GM15510 (cell line): ENCODE data around the gene LYRM1.
A peak's percentile ranks its signal among the peaks of the same experiment; 100 is the strongest.

Experiments
- POLR2A ChIP-seq: IDR thresholded peaks from 3 replicates; pipeline ENCODE4 v1.6.1; 2011; ENCODE audit warnings: borderline replicate concordance; ENCODE audit not compliant: insufficient read length; ENCODE audit errors: extremely low read depth

LYRM1 gene

DNA sequence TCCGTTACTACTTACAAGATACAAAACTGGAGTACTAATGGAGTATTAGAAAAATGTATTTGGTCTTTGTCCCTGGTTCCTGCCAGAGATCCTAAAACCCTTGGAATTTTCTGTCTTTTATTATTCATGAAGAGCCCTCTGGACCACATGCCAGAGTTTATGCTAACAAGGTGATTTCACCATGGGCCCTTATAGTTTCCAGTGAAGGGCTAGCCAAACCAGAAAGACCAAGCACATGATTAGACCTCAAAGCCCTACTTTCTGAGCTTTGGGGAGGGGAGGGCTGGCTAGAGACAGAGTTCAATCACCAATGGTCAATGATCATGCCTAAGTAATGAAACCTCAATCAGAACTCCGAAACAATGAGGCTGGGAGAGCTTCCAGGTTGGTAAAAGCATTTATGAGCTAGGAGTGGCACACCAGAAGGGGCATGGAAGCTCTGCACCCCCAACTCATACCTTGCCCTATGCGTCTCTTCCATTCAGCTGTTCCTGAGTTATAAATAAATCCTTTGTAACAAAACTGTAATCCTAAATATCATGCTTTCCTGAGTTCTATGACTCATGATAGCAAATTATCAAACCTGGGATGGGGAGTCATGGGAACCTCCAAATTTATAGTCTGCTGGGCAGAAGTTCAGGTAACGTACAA lies 10.8 kb upstream of the LYRM1 start:
- no peak for TF ChIP-seq POLR2A

DNA sequence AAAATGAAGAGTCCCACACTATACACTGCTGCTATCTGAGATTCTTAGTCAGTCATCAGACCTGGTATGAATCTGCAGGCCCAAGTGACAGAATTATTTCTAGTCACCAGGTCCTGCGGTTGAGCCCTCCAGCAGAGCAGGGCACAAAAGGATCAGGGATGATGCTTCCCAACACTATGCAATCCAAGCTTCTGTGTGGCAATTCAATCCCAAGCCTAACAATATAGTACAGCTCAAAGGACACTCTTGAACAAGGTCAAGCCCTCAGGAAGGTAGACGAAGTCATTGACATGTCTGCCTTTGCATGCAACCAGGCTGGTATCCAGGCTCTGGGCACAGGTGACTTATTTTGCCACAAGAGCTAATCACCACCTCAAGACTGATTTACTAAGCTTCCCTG lies 6.2 kb upstream of the LYRM1 start:
- TF ChIP-seq POLR2A: no peak

DNA sequence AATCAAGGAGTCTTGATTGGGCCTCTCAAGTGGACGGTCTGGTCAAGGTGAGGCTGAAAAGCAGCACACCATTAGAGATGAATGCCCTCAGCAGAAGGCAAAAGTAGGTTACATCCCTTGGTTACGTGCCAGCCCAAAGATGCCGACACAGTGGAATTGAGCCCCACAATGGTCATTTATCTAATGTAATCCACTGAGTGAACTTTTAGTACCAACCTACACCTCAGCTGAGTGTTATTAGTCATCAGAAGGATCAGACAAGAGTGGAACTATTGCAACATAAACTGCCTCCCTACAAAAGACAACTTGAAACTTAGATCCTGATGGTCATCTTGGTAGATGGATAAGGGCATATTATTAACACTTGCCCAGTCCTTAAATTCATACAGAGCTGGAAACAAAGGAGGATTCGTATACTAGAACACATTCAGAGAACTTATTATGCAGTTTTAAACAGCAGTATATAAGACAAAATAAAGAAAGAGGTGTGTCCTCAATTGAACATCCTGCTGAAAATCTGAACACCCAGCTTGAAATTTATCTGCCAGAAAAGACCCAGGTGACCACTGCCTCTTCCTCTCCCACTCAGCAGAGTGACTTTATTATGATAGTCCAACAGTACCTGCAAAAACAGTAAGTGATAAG lies 3.2 kb upstream of the LYRM1 start:
- no peak for TF ChIP-seq POLR2A

DNA sequence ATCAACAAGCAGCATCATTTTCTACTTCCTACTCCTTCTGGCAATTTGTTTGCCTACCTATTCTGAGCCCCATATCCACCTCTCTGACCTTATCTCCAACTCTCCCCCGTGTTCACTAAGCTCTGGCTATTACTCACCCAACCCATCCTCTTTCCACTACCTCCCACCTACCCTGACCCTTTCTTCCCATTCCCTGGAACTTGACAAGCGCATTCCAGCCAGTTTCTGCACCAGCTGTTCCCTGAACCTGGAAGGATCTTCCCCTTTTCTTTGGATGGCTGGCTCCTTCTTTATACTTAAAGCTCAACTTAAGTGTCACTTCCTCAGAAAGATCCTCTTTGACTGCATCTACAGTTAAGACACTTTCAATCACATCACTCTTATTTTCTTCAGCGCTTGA lies 2.6 kb upstream of the LYRM1 start:
- TF ChIP-seq POLR2A: no peak

DNA sequence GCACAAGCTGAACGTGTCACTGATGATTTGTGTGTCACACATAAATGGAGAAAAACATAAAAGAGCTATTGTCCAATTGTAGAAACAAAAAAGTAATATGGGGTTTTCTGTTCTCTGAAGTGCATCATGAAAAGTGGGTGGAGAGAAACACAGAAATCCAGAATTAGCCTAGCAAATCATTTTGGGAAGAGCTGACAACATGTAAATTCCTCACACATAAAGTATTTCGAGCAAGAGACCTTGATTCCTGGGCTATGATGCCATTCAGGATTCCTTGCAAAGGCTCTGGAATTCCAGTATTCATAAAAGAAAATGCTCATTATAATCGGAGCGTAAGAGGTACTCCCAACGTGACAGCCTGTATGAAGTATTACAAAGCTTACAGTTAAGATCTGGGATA lies 1.5 kb upstream of the LYRM1 start:
- no peak for TF ChIP-seq POLR2A

DNA sequence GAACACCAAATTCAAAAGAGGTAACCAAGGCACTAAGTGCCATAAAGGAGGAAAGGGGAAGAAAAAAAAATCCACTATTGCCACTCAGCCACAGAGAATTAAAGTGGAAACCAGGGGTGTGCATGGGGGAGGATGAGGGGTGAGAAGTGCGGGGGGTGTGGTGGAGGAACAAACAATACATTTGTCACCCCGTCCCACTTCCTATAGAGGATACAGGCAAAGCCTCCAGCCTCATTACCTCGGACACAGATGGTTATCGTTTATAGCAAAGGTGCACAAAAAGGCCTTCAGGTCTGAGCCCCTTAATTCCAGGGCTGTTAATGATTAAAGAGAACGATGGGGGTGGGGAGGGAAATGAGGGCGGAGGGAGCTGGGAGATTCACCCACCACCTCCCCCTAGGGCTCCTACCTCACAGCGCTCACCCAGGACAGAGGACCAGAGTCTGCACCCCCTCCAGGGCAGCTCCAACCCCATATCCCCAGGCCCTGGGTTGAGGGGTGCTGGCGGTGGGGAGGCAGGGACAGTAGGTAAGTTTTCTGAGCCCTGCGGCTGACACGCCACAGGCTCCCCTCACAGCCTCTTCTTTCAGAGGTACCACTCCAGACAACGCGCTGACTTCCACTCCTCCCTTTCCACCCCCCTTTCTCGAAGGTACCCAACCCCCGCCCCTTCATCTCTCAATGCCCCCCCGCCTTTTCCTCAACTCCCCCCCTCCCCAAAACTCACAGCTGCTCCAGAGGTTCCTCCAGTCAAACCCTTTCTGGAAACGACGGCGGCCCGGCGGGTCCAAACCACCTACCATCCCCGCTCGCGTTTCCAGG lies 883 bp upstream of the LYRM1 start:
- no peak for TF ChIP-seq POLR2A

DNA sequence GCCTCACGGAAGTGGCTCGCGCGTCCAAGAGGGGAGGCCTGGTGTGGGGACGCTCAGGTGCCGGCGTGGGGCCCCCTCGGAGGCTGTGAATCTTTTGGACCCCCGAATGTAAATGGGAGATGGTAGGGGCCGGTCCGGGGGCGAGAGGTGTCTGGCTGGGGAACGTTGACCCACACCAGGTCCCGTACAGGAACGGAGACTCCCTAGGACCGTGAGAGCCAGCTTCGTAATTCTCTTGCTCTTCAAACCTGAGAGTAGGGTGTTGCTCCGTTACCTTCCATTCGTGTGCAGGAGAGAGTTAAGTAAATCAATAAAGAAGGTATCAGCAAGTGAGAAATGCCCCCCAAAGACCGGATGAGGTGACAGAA lies 481 bp downstream of the LYRM1 start:
- peak; percentile 8 for TF ChIP-seq POLR2A

DNA sequence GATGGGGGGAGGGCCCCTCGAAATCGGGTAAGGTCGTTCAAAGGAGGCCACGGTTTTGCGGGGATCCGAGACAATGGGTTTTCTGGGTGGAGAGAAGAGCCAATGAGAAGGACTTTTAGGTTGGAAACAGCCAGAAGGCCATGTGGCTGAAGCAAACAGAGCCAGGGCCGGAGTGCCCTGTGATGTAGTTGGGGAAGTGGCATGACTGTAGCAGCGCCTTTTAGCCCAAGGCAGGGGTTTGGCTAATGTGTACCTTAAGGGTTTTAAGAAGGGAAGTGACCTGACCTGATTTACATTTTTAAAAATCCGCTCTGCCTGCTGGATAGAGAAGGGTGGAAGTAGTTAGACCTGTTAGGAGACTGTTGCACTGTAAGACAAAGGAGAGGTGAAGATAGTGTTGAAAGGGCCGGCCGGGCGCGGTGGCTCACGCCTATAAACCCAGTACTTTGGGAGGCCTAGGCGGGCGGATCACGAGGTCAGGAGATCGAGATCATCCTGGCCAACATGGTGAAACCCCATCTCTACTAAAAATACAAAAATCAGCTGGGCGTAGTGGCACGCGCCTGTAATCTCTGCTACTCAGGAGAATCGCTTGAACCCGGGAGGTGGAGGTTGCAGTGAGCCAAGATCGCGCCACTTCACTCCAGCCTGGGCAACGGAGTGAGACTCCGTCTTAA lies 1.0 kb downstream of the LYRM1 start:
- no peak for TF ChIP-seq POLR2A

DNA sequence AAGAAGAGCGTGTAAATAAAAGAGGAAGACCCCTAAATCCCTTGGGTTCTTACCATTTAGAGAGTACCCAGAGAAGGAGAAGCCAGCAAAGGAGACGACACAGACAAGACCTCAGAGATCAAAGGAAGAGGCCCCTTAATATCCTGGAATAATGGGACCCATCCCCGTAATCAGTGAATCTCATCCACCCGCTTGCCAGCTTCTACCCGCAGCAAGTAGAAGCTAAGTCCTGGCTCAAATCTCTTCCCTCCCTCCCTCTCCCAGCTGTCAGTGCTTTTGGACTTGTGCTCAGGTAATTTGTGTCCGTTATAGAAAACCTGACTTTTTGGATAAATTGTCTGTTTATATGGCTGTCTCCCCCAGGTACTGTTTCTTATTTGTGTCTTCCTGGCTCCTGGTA lies 1.9 kb downstream of the LYRM1 start:
- TF ChIP-seq POLR2A: no peak

DNA sequence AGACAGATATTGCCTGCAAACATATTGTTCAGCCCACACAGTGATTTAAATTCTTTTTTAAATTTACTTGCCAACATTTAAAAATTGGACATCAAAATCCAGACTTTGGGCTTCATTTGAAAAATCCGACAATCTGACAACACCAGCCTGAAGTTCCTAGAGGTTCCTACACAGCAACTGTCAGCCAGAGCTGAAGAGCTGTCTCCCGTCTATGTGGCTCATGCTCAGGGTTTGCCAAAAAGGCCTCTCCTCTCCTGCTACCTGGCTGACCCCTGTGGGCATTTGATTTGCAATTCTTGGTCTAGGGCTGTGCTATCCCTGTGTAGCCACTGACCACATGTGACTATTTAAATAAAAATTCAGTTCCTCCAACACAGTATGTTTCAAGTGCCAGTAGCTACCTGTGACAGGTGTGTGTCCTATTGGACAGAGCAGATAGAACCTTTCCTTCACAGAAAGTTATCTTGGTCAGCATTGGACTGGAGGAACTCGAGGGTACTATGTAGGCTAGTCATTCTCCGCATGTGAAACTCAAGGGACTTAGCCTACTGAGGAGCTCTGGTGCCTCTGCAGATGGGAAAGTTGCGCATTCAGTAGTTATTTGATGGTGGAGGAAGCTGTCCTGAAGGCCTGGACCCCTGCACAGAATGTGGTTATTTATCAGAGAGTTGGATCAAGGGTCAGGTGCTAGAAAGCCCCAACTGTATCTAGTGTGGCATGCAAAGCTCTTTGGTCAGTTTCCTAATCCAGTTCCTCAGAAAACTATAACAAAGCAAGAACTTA lies 2.7 kb downstream of the LYRM1 start:
- TF ChIP-seq POLR2A: no peak

DNA sequence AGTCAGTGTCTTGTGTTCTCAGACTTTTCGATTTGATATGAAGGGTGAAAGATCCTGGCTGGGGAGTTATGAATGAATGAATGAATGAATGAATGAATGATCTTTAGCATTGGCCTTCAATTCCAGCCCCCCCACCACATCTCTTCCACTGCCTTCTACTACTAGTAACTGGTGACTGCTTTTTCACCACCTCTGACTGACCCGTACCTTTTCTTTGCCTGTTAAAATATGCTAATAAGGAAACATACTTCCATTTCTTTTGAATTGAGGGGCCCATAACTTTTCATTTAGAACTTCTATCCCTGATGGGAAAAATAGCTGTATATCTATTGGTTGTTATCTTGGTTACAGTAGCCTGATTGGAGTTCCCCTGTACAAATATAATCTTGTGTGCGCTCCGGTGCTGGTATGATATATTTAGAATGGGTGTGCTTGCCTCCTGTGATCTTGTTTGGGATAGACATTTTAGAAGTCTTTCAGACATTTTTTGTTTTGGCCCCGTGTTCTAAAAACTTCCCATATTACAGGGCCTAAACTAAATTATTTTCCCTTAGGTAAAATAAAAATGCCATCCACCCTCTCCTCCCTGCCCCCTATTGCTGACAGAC lies 3.4 kb downstream of the LYRM1 start:
- no peak for TF ChIP-seq POLR2A

DNA sequence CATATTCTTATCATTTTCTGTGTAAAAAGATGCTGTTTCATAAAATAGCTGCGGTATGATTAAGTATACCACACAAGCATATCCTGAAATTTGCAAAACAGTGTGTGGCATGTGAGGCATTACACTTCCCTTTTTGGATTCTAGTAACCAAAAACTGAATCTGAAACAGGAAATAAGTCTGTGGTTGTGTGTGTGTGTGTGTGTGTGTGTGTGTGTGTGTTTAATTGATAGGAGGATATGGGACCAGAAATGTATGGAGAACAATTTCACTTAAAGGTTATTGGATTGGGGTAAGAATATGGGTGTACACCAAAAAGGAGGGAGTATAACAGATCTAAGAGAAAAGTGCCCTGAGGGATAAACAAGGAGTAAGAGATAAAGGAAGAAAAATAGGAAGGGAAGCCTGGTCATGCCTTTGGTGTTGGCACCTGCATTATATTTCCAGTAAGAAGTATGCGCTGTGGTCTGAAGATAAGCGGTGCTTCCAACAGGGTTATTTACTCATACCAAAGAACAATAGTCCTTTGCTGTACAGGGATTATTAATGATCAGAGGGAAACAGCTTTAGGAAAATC lies 4.0 kb downstream of the LYRM1 start:
- TF ChIP-seq POLR2A: no peak

DNA sequence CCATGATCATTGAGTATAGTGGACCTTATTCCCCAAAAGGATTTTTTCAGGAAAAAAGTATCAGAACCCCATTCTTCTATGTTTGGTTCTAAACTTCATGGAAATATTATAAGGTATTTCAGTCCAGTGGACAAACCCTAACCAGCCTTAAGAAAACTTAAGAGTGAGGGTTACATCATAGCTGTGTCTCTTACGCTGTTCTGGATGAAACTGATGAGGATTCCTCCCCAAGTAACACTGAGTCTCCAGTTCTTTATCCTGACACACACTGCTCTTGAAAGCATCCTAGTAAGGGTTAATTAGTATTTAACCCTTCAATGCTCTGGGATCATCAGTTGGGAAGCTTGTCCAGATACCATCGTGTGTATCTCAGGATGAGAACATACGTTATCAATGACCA lies 5.0 kb downstream of the LYRM1 start:
- TF ChIP-seq POLR2A: no peak
